CD14-positive monocyte (primary cell): Measurements from ENCODE around the gene C1QTNF1. TPM values are rescaled to one million over a fixed set of nuclear protein-coding genes. Genes with fewer than 3 reads are reported as not detected.
A peak's percentile ranks its signal among the peaks of the same experiment; 100 is the strongest.

Experiments
- DNase-seq, 3 donors: peaks; one replicate each; pipeline ENCODE4 v3.0.0-alpha.2; 2011 to 2022
- H2AFZ ChIP-seq: 2 replicates; pipeline ENCODE4 v1.6.0; 2012; ENCODE audit warnings: mild to moderate bottlenecking, low read depth, low read length, inconsistent platforms; ENCODE audit not compliant: insufficient read depth, poor library complexity, severe bottlenecking
- H3K27ac ChIP-seq, 2 donors: 1 replicate in 1 of 2; 2 replicates in 1 of 2; pipeline ENCODE4 v1.5.1; 2012 to 2013; ENCODE audit warnings: low read length in 2 of 2, control low read depth in 1 of 2, inconsistent platforms in 1 of 2, low read depth in 1 of 2, mild to moderate bottlenecking in 1 of 2
- H3K27me3 ChIP-seq, 2 donors: one replicate each; pipeline versions ENCODE4 v1.6.0 to v1.6.1; 2011 to 2013; ENCODE audit warnings: low read length in 2 of 2; ENCODE audit not compliant: control insufficient read depth in 2 of 2, insufficient read depth in 2 of 2
- H3K36me3 ChIP-seq, 2 donors: replicated peaks in 1 of 2; 1 replicate in 1 of 2; 2 replicates in 1 of 2; pipeline versions ENCODE4 v1.5.1 to v1.6.1; 2012 to 2013; ENCODE audit warnings: low read length in 2 of 2, control low read depth in 1 of 2, inconsistent platforms in 1 of 2, mild to moderate bottlenecking in 1 of 2; ENCODE audit not compliant: insufficient read depth in 2 of 2, control insufficient read depth in 1 of 2
- H3K4me1 ChIP-seq, 2 donors: 1 replicate in 1 of 2; 2 replicates in 1 of 2; pipeline versions ENCODE4 v1.5.1 to v1.6.1; 2012 to 2013; ENCODE audit warnings: low read length in 2 of 2, control low read depth in 1 of 2, inconsistent platforms in 1 of 2, mild to moderate bottlenecking in 1 of 2, moderate library complexity in 1 of 2; ENCODE audit not compliant: insufficient read depth in 2 of 2, control insufficient read depth in 1 of 2
- H3K4me2 ChIP-seq: replicated peaks from 2 replicates; pipeline ENCODE3; 2012; ENCODE audit warnings: low read length, moderate library complexity, mild to moderate bottlenecking; ENCODE audit not compliant: poor library complexity, severe bottlenecking; ENCODE audit errors: extremely low read depth
- H3K4me3 ChIP-seq, 3 experiments: fragments of 200-600 bp in 1 of 3; sonication (generic) in 1 of 3; replicated peaks in 1 of 3; 1 replicate in 2 of 3; 2 replicates in 1 of 3; pipeline ENCODE4 v1.5.1; 2011 to 2013; ENCODE audit warnings: low read length in 3 of 3, mild to moderate bottlenecking in 3 of 3, control low read depth in 2 of 3, low read depth in 2 of 3, inconsistent platforms in 1 of 3, moderate library complexity in 1 of 3
- H3K79me2 ChIP-seq: 2 replicates; pipeline ENCODE4 v1.6.0; 2012; ENCODE audit warnings: mild to moderate bottlenecking, control low read depth, inconsistent platforms, low read length, moderate library complexity; ENCODE audit not compliant: insufficient read depth
- H3K9ac ChIP-seq: 2 replicates; pipeline ENCODE4 v1.6.0; 2017; ENCODE audit warnings: low read length, mild to moderate bottlenecking; ENCODE audit not compliant: insufficient read depth, poor library complexity, severe bottlenecking
- H3K9me3 ChIP-seq, 2 donors: replicated peaks in 1 of 2; 1 replicate in 1 of 2; 2 replicates in 1 of 2; pipeline versions ENCODE4 v1.5.1 to v1.6.1; 2012 to 2013; ENCODE audit warnings: low read length in 2 of 2, control low read depth in 1 of 2; ENCODE audit not compliant: control insufficient read depth in 1 of 2, insufficient read depth in 1 of 2
- H4K20me1 ChIP-seq: 2 replicates; pipeline ENCODE4 v1.6.0; 2012; ENCODE audit warnings: mild to moderate bottlenecking, low read length, control low read depth, moderate library complexity; ENCODE audit not compliant: insufficient read depth
- H3K27ac Mint-ChIP-seq, 7 donors: one replicate each; pipeline ENCODE4 v1.8.0; 2020; ENCODE audit warnings: mild to moderate bottlenecking in 7 of 7, mixed read lengths in 7 of 7, moderate library complexity in 6 of 7, inconsistent platforms in 2 of 7
- H3K27me3 Mint-ChIP-seq, 3 donors: one replicate each; pipeline ENCODE4 v1.8.0; 2021 to 2022; ENCODE audit warnings: low read depth in 3 of 3, mild to moderate bottlenecking in 3 of 3, mixed read lengths in 3 of 3, moderate library complexity in 3 of 3, inconsistent platforms in 1 of 3
- H3K36me3 Mint-ChIP-seq, 2 donors: one replicate each; pipeline ENCODE4 v1.8.0; 2020; ENCODE audit warnings: mixed read lengths in 2 of 2, inconsistent platforms in 1 of 2, mild to moderate bottlenecking in 1 of 2
- H3K4me1 Mint-ChIP-seq: one replicate; pipeline ENCODE4 v1.8.0; 2020; ENCODE audit warnings: mild to moderate bottlenecking, mixed read lengths
- H3K4me3 Mint-ChIP-seq, 2 donors: one replicate each; pipeline ENCODE4 v1.8.0; 2020; ENCODE audit warnings: mild to moderate bottlenecking in 2 of 2, mixed read lengths in 2 of 2, moderate library complexity in 1 of 2
- H3K9me3 Mint-ChIP-seq, 7 donors: one replicate each; pipeline ENCODE4 v1.8.0; 2020 to 2022; ENCODE audit warnings: mixed read lengths in 7 of 7, mild to moderate bottlenecking in 6 of 7, moderate library complexity in 6 of 7, inconsistent platforms in 2 of 7
- WGBS: methylation state at CpG from one replicate; pipeline ENCODE4 v1.1.5; 2013; ENCODE audit warnings: missing lambda C conversion rate; ENCODE audit not compliant: insufficient coverage; 5-methylcytosine and 5-hydroxymethylcytosine counted together
- intact Hi-C, 2 donors: fragments of 100-400 bp; cut with micrococcal nuclease; formaldehyde crosslinking; loops; one replicate each; pipeline versions ENCODE4 v1.15.0 to v1.15.1; 2023
- polyA plus RNA-seq, 3 donors: library from polyadenylated mRNA; depleted of rRNA in 1 of 3; unstranded in 2 of 3; stranded (reverse) in 1 of 3; fragments of 300-500 nt in 2 of 3; fragments of >200 nt in 1 of 3; fragmentation: Illumina TruSeq in 2 of 3; gene quantifications; 1 replicate in 2 of 3; 2 replicates in 1 of 3; pipeline ENCODE4 v1.2.3, GENCODE V29; 2012 to 2021
- TF ChIP-seq, protein P1 (sequence below): fragments of 200-600 bp; IDR thresholded peaks from one replicate; pipeline ENCODE4 v1.8.0; 2022; ENCODE audit warnings: antibody characterized with exemption, mild to moderate bottlenecking

C1QTNF1 gene
- polyA plus RNA-seq, 3 donors = not detected

DNA sequence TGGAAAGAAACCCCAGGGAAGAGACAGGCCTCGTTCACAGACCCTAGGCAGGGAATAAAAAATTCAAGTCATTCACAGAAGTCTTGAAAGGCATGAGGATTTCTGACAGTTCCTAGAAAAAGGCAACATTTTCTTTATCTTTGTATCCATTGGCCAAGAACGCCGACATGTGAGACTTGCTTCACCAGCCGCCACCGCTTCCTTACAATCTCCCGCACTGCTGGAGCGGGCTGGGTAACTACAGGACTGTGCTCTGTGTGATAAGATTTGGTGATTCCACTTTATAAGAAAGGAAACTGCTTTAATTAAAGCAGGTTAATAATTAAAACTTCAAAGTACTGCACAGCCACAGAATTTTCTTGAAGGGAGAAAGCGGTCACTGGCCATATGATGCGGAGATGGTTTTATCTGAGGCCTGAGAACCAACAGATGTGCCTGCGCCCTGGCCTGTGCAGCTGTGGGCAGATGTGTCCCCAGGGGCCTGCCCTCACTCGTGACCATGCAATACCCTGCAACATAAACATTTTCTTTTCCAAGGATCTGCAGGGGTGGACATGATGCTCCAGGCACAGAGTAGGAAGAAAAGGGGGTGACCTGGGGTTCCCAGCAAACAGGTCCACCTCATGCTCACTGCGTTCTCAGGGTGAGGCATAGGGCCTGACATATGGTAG, 31.3 kb upstream of the C1QTNF1 start:
- Histone ChIP-seq H3K36me3 (peaks cover 69 to 77% of the 10 kb centered on the region in 2 donors), H3K9ac (no peak overlapping the region), H3K4me1 (peaks cover 11% of the 10 kb centered on the region in 2 donors), H4K20me1 (peaks cover 61% of the 10 kb centered on the region), H2AFZ (no peak overlapping the region), H3K27me3 (no peaks in the 10 kb centered on the region), H3K4me3 (no peak overlapping the region), H3K27ac (no peak overlapping the region), H3K79me2 (peaks cover 25% of the 10 kb centered on the region), H3K9me3 (no peaks in the 10 kb centered on the region), H3K4me2 (no peak overlapping the region)
- Mint-ChIP-seq H3K4me3 (no peak overlapping the region), H3K27me3 (peaks cover 0 to 1% (median 0%) of the 10 kb centered on the region in 3 donors), H3K9me3 (peaks cover 0 to 2% (median 0%) of the 10 kb centered on the region in 7 donors), H3K27ac (no peak overlapping the region), H3K4me1 (peaks cover 12% of the 10 kb centered on the region), H3K36me3 (peaks cover 60 to 83% of the 10 kb centered on the region in 2 donors)
- WGBS = 92% methylated on average over 5 of the region's 12 CpGs
- intact Hi-C loops = no loop called here
- no peak for DNase-seq
- TF ChIP-seq, protein P1, sequence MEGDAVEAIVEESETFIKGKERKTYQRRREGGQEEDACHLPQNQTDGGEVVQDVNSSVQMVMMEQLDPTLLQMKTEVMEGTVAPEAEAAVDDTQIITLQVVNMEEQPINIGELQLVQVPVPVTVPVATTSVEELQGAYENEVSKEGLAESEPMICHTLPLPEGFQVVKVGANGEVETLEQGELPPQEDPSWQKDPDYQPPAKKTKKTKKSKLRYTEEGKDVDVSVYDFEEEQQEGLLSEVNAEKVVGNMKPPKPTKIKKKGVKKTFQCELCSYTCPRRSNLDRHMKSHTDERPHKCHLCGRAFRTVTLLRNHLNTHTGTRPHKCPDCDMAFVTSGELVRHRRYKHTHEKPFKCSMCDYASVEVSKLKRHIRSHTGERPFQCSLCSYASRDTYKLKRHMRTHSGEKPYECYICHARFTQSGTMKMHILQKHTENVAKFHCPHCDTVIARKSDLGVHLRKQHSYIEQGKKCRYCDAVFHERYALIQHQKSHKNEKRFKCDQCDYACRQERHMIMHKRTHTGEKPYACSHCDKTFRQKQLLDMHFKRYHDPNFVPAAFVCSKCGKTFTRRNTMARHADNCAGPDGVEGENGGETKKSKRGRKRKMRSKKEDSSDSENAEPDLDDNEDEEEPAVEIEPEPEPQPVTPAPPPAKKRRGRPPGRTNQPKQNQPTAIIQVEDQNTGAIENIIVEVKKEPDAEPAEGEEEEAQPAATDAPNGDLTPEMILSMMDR = no peak

DNA sequence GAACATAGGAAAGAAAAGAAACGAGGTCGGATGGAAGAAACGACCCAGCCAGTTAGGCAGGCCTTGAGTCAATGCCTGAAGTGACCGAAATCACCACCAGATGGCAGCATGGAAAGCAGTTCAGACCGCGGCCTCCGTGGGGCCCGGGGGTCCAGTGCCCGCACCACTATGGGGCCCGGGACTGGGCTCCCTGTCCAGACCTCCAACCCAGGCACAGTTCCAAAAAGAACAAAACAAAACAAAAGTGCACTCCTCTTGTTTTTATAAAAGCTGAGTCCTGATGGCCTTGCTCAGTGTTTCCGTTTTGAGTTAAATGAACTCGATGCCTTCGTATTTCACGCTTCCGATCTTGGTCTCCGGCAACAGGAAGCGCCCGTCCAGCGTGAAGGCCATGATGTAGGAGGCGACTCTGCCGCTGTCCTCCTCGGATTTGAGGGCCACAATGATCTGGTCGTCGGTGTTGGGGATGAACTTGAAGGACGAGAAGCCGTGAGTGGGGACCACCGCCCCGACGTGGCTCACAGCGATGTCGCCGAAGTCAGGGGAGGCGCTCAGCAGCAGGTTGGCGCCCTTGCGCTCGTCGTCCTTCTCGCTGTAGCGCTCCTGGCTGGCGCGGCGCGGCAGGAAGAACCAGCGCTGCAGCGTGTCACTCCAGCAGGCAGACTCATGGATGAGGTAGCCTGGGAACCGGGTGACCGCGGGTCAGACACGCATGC, 30.6 kb upstream of the C1QTNF1 start:
- Histone ChIP-seq H3K9ac (no peak overlapping the region), H3K4me3 (no peak overlapping the region)

More for the DNA sequence above, 30.6 kb upstream of the C1QTNF1 start:
- Histone ChIP-seq H3K4me2 (no peak overlapping the region), H3K27ac (no peak overlapping the region), H2AFZ (no peak overlapping the region), H3K79me2 (peaks cover 26% of the 10 kb centered on the region), H4K20me1 (peaks cover 68% of the 10 kb centered on the region), H3K4me1 (peaks cover 3 to 4% of the 10 kb centered on the region in 2 donors), H3K36me3 (peaks cover 77 to 84% of the 10 kb centered on the region in 2 donors), H3K9me3 (no peaks in the 10 kb centered on the region), H3K27me3 (no peaks in the 10 kb centered on the region)
- peaks cover 0 to 2% (median 0%) of the 10 kb centered on the region in 7 donors for H3K9me3 Mint-ChIP-seq
- H3K36me3 Mint-ChIP-seq = peaks cover 66 to 90% of the 10 kb centered on the region in 2 donors
- TF ChIP-seq, protein P1 = peak; percentile 94
- DNase-seq = peak; percentile 14 to 43 (median 39)
- intact Hi-C loops = no loop called here
- peaks cover 0 to 1% (median 0%) of the 10 kb centered on the region in 3 donors for H3K27me3 Mint-ChIP-seq
- H3K4me3 Mint-ChIP-seq = no peak overlapping the region
- H3K27ac Mint-ChIP-seq = no peak overlapping the region
- peaks cover 5% of the 10 kb centered on the region for H3K4me1 Mint-ChIP-seq
- WGBS = 76% methylated on average over 44 of the region's 49 CpGs
